ENCODE data around the gene STK36.
A peak's percentile ranks its signal among the peaks of the same experiment; 100 is the strongest.

The STK36 gene

DNA sequence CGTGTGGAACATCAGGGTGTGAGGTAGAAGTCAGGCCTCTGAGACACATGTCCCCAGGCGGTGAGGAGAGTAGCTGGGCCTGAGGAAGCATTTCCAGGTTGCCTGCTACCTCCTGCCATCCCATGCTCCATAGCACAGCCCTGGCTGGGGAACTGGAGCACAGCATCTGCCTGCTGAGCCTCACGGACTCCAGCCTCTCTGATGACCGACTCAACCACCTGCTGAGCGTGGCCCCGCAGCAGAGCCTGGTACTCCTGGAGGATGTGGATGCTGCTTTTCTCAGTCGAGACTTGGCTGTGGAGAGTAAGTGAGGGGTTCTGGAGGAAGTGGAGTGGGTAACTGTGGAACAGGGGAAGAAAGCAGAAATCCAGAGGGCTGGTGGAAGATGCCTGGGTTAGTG is 9.5 kb upstream of the STK36 start:
- DNase-seq: no peak

- DNase-seq: no peak
Measured at GRCh38 chr2:218662827-218663226, 9.1 kb upstream of the STK36 start.

GRCh38 chr2:218663901-218664300 is 8.0 kb upstream of the STK36 start:
- no peak for DNase-seq

- no peak for DNase-seq
Measured at GRCh38 chr2:218664653-218665052, 7.2 kb upstream of the STK36 start.

- DNase-seq: no peak
Measured at GRCh38 chr2:218671097-218671653, 711 bp upstream of the STK36 start.

GRCh38 chr2:218679119-218679518 is 7.2 kb downstream of the STK36 start:
- no peak for DNase-seq

DNA sequence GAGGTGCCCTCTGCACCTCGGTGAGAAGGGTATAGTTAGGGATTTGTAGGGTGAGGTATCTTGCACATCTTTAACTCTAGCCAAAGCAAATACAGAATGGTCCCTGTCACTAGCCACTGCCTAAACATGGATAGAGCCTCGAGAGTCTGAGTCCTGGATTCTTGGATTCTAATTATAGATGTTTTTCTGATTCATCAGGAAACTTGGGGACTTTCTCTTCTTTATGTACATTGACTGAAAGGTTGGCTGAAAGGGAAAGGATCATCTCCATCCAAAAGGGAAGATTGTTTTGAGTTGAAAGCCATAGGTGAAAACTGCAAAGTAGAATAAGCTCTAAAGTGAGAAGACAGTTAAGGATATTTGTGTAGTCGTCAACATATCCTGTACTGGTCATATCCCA is 8.2 kb downstream of the STK36 start:
- DNase-seq: no peak

- peak; percentile 15 to 24 for DNase-seq
Measured at GRCh38 chr2:218687400-218688060, 15.6 kb downstream of the STK36 start.

GRCh38 chr2:218691234-218691633 is 19.3 kb downstream of the STK36 start:
- DNase-seq: no peak

GRCh38 chr2:218694405-218695145 is 22.7 kb downstream of the STK36 start:
- DNase-seq: no peak

GRCh38 chr2:218698885-218699284 is 27.0 kb downstream of the STK36 start:
- no peak for DNase-seq

GRCh38 chr2:218701806-218702205 is 29.9 kb downstream of the STK36 start:
- DNase-seq: no peak

DNA sequence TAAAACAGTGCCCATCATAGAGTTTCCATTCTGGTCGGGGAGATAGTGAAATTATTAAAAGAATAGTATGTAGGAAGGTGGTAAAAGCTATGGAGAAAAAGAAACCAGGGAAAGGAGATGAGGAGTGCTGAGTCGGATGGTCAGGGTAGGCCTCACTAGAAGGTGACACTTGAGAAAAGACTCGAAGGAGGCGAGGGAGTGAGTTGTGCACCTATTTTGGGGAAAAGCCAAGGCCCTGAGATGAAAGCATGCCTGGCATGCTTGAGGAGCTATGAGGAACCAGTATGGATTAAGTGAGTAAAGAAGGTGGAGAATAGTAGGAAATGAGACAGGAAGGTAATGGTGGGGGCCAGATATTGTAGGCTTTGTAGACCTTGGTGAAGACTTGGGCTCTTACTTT is 31.5 kb downstream of the STK36 start:
- no peak for DNase-seq

DNA sequence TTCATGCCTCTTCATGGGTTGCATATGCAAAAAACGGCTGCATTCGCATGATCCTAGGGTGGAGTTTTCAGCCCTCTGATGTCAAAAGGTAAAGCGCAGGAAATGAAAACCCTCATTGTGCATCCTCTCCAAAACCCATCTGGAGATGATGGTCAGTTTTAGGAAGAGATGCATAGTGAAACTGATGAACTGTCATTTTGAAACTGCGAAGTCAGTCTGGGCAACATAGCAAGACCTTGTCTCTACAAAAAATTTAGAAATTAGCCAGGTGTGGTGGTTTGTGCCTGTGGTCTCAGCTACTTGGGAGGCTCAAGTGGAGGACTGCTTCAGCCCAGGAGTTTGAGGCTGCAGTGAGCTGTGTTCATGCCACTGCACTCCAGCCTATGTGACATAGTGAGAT is 36.2 kb downstream of the STK36 start:
- DNase-seq: no peak

- no peak for DNase-seq
Measured at GRCh38 chr2:218709908-218710307, 38.0 kb downstream of the STK36 start.

- DNase-seq: no peak
Measured at GRCh38 chr2:218710334-218710686, 38.4 kb downstream of the STK36 start.

DNA sequence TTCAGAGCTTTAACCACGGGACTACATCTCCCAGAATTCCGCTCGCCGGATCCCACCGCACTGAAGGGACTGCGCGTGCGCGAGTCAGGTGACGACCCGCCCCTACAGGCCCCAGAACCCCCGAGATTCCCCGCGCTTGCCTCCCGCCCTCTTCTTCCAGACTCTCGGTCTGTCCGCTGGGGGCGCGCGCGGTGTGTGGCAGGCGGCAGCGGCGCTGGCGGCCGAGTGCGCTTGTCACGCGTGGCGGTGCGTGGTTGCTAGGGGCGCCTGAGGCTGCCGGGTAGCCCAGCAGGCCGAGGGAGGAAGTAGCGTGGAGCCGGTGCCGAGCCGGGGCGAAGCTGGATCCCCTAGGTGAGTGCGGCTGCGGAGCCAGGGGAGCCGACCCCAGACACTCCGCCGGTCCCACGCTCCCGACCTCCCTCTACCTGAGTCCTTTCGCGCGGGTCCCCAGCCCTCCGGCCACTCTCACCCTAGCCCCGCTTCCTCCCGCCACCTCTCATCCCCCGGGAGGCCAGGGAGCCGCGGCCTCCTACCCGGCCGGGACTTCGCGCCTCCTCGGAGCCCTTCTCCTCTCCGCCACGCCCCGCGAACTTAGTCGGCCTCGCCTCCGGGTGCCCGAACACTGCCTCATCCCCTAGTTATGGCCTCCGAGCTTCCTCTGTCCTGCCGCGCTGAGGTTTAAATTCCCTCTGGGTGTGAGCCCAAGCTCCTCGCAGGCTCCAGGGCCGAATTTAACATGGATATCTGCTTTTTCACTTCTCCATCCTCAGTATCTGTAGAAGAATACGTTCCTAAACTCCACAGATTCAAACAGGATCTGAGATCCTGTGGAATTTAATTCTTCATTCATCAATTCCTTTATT is 39.0 kb downstream of the STK36 start, which contains the start of gene TTLL4:
Gene TTLL4, plus strand, starts transcription at position 149 of the 863 bp plus-strand sequence. CDS start 26,842 bp downstream, outside the sequence.
- DNase-seq: peak; percentile 98

DNA sequence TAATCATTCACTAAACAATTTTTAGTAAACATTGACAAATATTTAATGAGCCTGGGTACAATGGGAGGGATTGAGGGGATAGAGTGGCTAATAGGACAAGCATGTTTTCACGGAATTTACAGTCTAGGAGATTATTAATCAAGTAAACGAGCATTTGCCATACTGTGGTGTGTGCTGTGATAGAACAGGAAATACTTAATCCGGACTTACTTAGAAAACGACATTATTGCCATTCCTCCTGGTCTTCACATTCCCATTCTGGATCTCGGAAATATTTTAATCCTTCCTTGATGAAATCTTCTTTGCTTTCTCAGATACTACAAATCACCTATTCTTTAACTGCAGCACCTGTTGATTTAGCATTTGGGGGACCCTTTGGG is 39.7 kb downstream of the STK36 start:
- DNase-seq: no peak

DNA sequence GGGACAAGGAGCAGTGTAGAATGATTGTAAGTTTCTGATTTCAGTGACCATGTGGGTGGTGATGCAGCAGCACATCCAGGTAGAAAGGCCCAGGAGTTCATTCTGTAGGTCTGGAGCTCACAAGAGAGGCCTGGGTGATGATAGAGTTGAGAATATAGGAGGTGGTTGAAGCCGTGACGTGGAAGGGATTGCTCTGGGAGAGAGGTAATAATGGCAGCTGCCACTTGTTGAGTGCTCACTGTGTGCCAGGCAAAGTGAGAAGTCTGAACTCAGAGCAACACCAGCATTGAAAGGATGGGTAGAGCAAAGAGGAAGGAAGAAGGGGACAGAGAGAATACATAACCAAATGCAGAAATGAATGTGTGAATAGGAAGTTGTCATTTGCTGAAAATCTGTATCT is 42.0 kb downstream of the STK36 start:
- DNase-seq: no peak

- DNase-seq: no peak
Measured at GRCh38 chr2:218716070-218716469, 44.2 kb downstream of the STK36 start.

DNA sequence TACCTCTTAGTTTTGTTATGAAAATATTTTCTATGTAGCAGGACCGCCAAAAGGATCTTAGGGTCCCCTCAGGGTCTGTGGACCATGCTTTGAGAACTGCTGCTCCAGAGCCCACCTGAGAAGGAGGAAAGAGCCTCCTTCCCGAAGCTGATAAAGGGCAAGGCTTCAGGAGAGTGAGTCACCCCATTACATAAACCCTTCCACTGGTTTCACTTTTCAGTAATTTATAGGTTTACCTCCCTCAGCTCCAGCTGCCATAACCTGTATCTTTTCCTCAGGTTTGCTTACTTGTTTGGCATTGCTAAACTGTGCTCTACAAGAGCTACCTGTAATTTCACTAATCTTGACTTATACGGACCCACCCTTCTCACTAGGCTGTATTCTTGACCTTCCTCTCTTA is 45.4 kb downstream of the STK36 start:
- DNase-seq: no peak

DNA sequence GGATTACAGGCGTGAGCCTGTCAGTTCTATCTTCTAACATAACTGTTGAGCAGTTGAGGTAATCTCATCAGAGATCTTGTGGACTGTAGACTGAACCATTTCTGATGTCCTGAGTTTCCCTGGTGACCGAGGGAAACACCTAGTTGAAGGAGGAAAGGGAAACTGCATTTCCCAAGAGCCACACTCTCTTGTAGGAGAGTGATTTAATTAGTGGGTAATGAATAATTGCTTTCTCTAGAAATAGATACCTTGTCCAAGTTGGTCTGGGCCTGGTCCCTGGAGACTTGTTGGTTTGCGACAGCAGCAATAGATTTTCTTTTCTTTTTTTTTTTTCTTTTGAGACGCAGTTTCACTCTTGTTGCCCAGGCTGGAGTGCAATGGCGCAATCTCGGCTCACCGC is 46.2 kb downstream of the STK36 start:
- no peak for DNase-seq

GRCh38 chr2:218719457-218719856 is 47.6 kb downstream of the STK36 start:
- no peak for DNase-seq

Measured in activated CD4-positive, alpha-beta T cell treated with anti-CD3 and anti-CD28 coated beads, Interleukin-2, amount 50 U/mL, for 48 hours (primary cell).